Erythroblast (primary cell): ENCODE results near the gene NEDD4L.

Experiments used
- DNase-seq, 2 experiments: peaks; one replicate each; lab custom pipeline; 2025; lab: John Stamatoyannopoulos, UW
- GATA1 ChIP-seq: IDR thresholded peaks from 2 replicates; pipeline ENCODE4 v1.6.1; 2011; ENCODE audit warnings: low read depth, mild to moderate bottlenecking, control low read depth, low read length, moderate library complexity
- POLR2A ChIP-seq: IDR thresholded peaks from 2 replicates; pipeline ENCODE4 v1.6.1; 2011; ENCODE audit warnings: mild to moderate bottlenecking, low read length

Gene NEDD4L

GRCh38 chr18:58180738-58181353, 136.8 kb downstream of the NEDD4L start:
- peak; percentile 68 to 86 for DNase-seq
- TF ChIP-seq POLR2A (no peak), GATA1 (no peak)

GRCh38 chr18:58181988-58182387, 138.0 kb downstream of the NEDD4L start:
- no peak for DNase-seq
- TF ChIP-seq POLR2A: no peak
- no peak for TF ChIP-seq GATA1

GRCh38 chr18:58183226-58183625, 139.2 kb downstream of the NEDD4L start:
- TF ChIP-seq POLR2A: no peak
- no peak for TF ChIP-seq GATA1
- no peak for DNase-seq

GRCh38 chr18:58186258-58186948, 142.4 kb downstream of the NEDD4L start:
- TF ChIP-seq GATA1 (no peak), POLR2A (no peak)
- no peak for DNase-seq

GRCh38 chr18:58187674-58188073, 143.6 kb downstream of the NEDD4L start:
- DNase-seq: no peak
- TF ChIP-seq POLR2A (no peak), GATA1 (no peak)

- no peak for DNase-seq
- no peak for TF ChIP-seq GATA1
- TF ChIP-seq POLR2A: no peak
Observed at GRCh38 chr18:58188996-58189395, 145.0 kb downstream of the NEDD4L start.

- DNase-seq: no peak
Observed at GRCh38 chr18:58190842-58191530, 147.0 kb downstream of the NEDD4L start.

GRCh38 chr18:58191626-58192025, 147.6 kb downstream of the NEDD4L start:
- TF ChIP-seq POLR2A: no peak
- TF ChIP-seq GATA1: no peak
- DNase-seq: no peak

More at GRCh38 chr18:58190842-58191530, 147.0 kb downstream of the NEDD4L start:
- TF ChIP-seq GATA1 (no peak), POLR2A (no peak)

- TF ChIP-seq GATA1 (no peak), POLR2A (no peak)
- DNase-seq: no peak
Observed at GRCh38 chr18:58192519-58192918, 148.5 kb downstream of the NEDD4L start.

GRCh38 chr18:58194028-58194427, 150.0 kb downstream of the NEDD4L start:
- TF ChIP-seq GATA1 (no peak), POLR2A (no peak)
- DNase-seq: peak in 1 of 2 experiments; percentile 27

GRCh38 chr18:58195278-58195765, 151.3 kb downstream of the NEDD4L start:
- TF ChIP-seq GATA1 (no peak), POLR2A (no peak)
- DNase-seq: no peak

GRCh38 chr18:58196164-58196563, 152.1 kb downstream of the NEDD4L start:
- DNase-seq: no peak
- TF ChIP-seq GATA1: no peak
- no peak for TF ChIP-seq POLR2A

- DNase-seq: no peak
- TF ChIP-seq POLR2A (no peak), GATA1 (no peak)
Observed at GRCh38 chr18:58196881-58197872, 153.2 kb downstream of the NEDD4L start.
